Smooth muscle cell (in vitro differentiated cells): ENCODE measurements around the gene STARD4. TPM values are rescaled to one million over a fixed set of nuclear protein-coding genes. Genes with fewer than 3 reads are reported as not detected.

ENCODE experiments used
- DNase-seq: peaks from one replicate; lab custom pipeline; 2025; ENCODE audit not compliant: unreplicated experiment; lab: John Stamatoyannopoulos, UW
- H2AFZ ChIP-seq: fragments of 200-600 bp; sonication (generic); 2 replicates; pipeline ENCODE4 v1.6.0; 2016; ENCODE audit warnings: antibody characterized with exemption, low read depth, mild to moderate bottlenecking
- H3F3A ChIP-seq: fragments of 200-600 bp; sonication (generic); 2 replicates; pipeline ENCODE4 v1.6.0; 2017; ENCODE audit warnings: antibody characterized with exemption, low read depth
- H3K27ac ChIP-seq: fragments of 200-600 bp; sonication (generic); 2 replicates; pipeline ENCODE4 v1.5.1; 2016; ENCODE audit warnings: low read depth, mild to moderate bottlenecking
- H3K27me3 ChIP-seq: fragments of 200-600 bp; sonication (generic); 2 replicates; pipeline ENCODE4 v1.6.1; 2016; ENCODE audit warnings: low read depth, mild to moderate bottlenecking
- H3K36me3 ChIP-seq: fragments of 200-600 bp; sonication (generic); 2 replicates; pipeline ENCODE4 v1.5.1; 2016; ENCODE audit warnings: low read depth
- H3K4me1 ChIP-seq: fragments of 200-600 bp; sonication (generic); 2 replicates; pipeline ENCODE4 v1.5.1; 2016; ENCODE audit warnings: low read depth
- H3K4me2 ChIP-seq: fragments of 200-600 bp; sonication (generic); 2 replicates; pipeline ENCODE4 v1.6.0; 2016; ENCODE audit warnings: mild to moderate bottlenecking
- H3K4me3 ChIP-seq: fragments of 200-600 bp; sonication (generic); 2 replicates; pipeline ENCODE4 v1.5.1; 2016; ENCODE audit warnings: mild to moderate bottlenecking
- H3K79me2 ChIP-seq: fragments of 200-600 bp; sonication (generic); 2 replicates; pipeline ENCODE4 v1.6.0; 2016; ENCODE audit warnings: low read depth, mild to moderate bottlenecking
- H3K9ac ChIP-seq: fragments of 200-600 bp; sonication (generic); 2 replicates; pipeline ENCODE4 v1.6.0; 2016; ENCODE audit warnings: low read depth
- H3K9me3 ChIP-seq: fragments of 200-600 bp; sonication (generic); replicated peaks from 2 replicates; pipeline ENCODE4 v1.5.1; 2016; ENCODE audit warnings: low read depth
- H4K20me1 ChIP-seq: fragments of 200-600 bp; sonication (generic); 2 replicates; pipeline ENCODE4 v1.6.0; 2016; ENCODE audit warnings: low read depth
- CTCF ChIP-seq: fragments of 200-600 bp; sonication (generic); IDR thresholded peaks from 2 replicates; pipeline ENCODE4 v1.5.1; 2017; ENCODE audit warnings: borderline replicate concordance, mild to moderate bottlenecking, antibody characterized with exemption; ENCODE audit not compliant: insufficient read depth, poor library complexity, severe bottlenecking
- WGBS: methylation state at CpG from one replicate; pipeline ENCODE4 v1.1.7; 2016; ENCODE audit warnings: low lambda C conversion rate; 5-methylcytosine and 5-hydroxymethylcytosine counted together
- polyA plus RNA-seq: library from polyadenylated mRNA; unstranded; fragments of >200 nt; fragmentation: Nextera tagmentation; extraction: Ambion mirVana; gene quantifications from 2 replicates; pipeline ENCODE4 v1.2.1, GENCODE V29; 2016
- total RNA-seq: library from RNA; depleted of rRNA; stranded (reverse); fragments of >200 nt; gene quantifications from 2 replicates; pipeline ENCODE4 v1.2.3, GENCODE V29; 2014

STARD4 gene
- total and polyA plus RNA-seq, 2 experiments from 2014 or later = 41.7 to 123 TPM

- no peak for DNase-seq
- no peaks in the 10 kb centered on the region for H3K9me3 ChIP-seq
- no peak overlapping the region for H3K4me3 ChIP-seq
- no peak overlapping the region for H2AFZ ChIP-seq
- no peaks in the 10 kb centered on the region for H4K20me1 ChIP-seq
- no peaks in the 10 kb centered on the region for H3K4me1 ChIP-seq
- no peaks in the 10 kb centered on the region for H3K27me3 ChIP-seq
- H3K9ac ChIP-seq = no peak overlapping the region
- TF ChIP-seq CTCF = no peak
- H3K27ac ChIP-seq = no peak overlapping the region
- no peaks in the 10 kb centered on the region for H3K79me2 ChIP-seq
- no peak overlapping the region for H3K4me2 ChIP-seq
- no peaks in the 10 kb centered on the region for H3F3A ChIP-seq
- no peaks in the 10 kb centered on the region for H3K36me3 ChIP-seq
Observed at GRCh38 chr5:111488353-111488752, 24.0 kb downstream of the STARD4 start.

- DNase-seq = no peak
- Histone ChIP-seq H4K20me1 (no peaks in the 10 kb centered on the region), H3K27ac (no peak overlapping the region), H3K9me3 (no peaks in the 10 kb centered on the region), H3K4me2 (no peak overlapping the region), H3K36me3 (no peaks in the 10 kb centered on the region), H3K4me1 (no peaks in the 10 kb centered on the region), H2AFZ (no peak overlapping the region), H3K9ac (no peak overlapping the region), H3K79me2 (no peaks in the 10 kb centered on the region), H3K27me3 (no peaks in the 10 kb centered on the region), H3K4me3 (no peak overlapping the region), H3F3A (no peaks in the 10 kb centered on the region)
- no peak for TF ChIP-seq CTCF
Observed at GRCh38 chr5:111486926-111487325, 25.4 kb downstream of the STARD4 start.

GRCh38 chr5:111486055-111486454 is 26.3 kb downstream of the STARD4 start:
- no peak overlapping the region for H3K4me2 ChIP-seq
- WGBS = 90% methylated on average over 2 of the region's 2 CpGs
- no peak for DNase-seq

More at GRCh38 chr5:111486055-111486454, 26.3 kb downstream of the STARD4 start:
- H3K4me3 ChIP-seq = no peak overlapping the region
- no peaks in the 10 kb centered on the region for H3K4me1 ChIP-seq
- H3K27me3 ChIP-seq = no peaks in the 10 kb centered on the region
- H3F3A ChIP-seq = no peaks in the 10 kb centered on the region
- no peaks in the 10 kb centered on the region for H3K9me3 ChIP-seq
- no peak overlapping the region for H2AFZ ChIP-seq
- H3K36me3 ChIP-seq = no peaks in the 10 kb centered on the region
- H3K79me2 ChIP-seq = no peaks in the 10 kb centered on the region
- H3K9ac ChIP-seq = no peak overlapping the region
- no peak for TF ChIP-seq CTCF
- H4K20me1 ChIP-seq = no peaks in the 10 kb centered on the region
- H3K27ac ChIP-seq = no peak overlapping the region
